NCI-H510A treated with DMSO at 0.1 percent for 48 hours (cell line): Measurements from ENCODE around the gene TNFRSF25.
A peak's percentile ranks its signal among the peaks of the same experiment; 100 is the strongest.
"Not testable (repeated sequence)": the region's sequence is repeated elsewhere in the genome, so short reads cannot be mapped to it uniquely, and the experiment has no call there.

ENCODE experiments used
- DNase-seq: peaks from one replicate; lab custom pipeline; 2025; lab: John Stamatoyannopoulos, UW

The TNFRSF25 gene

GRCh38 chr1:6502000-6502891 lies 36.3 kb upstream of the TNFRSF25 start:
- no peak for DNase-seq

DNA sequence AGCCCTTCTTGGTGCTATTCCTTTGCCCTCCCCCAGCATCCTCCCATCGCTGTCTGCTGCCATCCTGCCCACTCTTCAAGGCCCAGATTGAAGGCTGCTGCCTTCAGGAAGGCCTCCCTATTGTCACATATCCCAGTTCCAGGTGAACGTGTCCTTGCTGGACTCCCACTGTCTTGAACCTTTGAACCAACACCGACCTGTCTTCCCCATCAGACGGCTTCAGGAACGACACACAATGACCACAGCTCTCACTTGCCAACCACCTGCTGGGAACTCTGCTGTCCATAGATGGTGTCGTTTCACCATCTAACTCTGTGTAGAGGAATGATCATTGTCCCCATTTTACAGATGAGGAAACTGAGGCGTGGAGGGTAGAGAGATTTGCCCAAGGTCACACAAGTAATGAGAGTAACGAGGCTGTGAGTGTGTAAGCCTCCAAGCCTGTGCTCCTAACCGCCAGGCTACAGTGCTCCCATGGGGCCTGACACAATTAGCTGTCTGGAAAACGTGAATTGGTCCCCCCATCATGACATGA lies 35.4 kb upstream of the TNFRSF25 start:
- no peak for DNase-seq

DNA sequence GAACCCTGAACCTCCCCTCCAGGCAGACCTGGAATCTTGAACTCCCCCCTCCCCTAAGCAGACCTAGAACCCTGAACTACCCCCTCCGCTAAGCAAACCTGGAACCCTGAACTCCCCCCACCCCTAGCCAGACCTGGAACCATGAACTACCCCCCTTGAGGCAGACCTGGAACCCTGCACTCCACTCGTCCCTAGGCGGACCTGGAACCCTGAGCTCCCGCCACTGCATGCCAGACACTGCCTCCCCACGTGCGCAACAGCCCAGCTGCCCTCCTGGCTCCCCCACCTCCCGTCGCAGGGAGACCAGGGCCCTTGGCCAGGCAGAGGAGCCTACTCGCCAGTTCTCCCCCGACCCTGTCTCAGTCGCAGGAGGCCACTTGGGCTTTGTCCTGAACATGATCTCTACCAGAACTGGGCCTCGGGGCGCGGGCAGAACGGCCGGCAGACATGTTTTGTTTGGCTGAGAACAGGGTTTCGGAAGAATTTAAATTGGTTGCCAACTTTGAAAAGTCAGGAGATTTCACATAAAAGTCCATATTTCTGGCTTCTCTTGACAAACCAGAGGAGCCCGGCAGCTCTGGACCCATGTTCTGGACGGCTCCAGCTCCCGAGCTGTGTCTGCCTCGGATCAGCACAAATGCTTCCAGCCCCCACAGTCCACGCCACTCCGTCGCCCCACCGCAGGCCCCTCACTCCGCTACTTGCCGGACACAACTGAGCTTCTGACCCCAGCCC lies 34.7 kb upstream of the TNFRSF25 start:
- no peak for DNase-seq

DNA sequence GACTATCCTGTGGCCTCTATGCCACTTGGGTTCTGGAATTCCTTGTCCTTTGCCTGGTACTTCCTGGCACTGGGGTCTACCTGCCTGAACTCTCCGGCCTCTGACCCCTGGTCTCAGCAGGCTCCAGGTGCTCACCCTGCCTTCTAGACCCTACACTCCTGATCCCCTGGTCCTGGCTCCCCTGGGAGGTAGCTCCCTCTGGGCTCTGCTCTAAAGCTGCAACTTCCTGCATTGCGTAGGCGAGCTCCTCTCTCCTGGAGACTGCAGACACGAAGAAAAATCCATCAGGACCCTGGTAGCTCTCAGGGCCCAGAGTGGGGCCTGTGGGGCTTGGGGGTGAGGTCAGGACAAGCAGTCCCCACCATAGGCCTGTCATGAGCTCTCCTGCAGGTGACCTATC lies 33.3 kb upstream of the TNFRSF25 start:
- DNase-seq = no peak

DNA sequence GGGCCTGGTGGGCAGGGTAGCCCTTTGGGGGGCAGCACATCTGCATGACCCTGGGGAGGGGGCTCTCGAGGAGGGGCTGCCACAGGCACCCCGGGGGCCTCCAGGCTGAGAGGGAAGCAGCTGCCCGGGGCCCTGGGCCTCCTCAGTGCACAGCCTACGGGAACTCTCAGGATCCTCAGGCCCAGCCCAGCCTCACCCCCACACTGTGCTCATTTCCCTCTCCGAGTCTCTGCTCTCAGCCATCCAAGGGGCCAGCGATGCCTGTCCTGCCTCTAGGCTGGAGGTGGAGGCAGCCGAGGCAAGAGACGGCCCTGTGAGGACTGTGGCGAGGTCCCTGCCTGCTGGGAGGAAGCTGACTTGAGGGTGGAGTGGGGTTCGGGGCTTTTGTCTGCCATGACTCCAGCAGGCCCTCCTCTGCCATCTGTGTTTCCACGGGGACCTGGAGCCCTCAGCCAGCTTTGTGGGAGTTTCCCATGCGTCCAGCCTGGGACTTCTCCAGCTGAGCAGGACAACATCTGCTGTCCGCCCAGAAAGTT lies 32.7 kb upstream of the TNFRSF25 start:
- DNase-seq = no peak

GRCh38 chr1:6497867-6498575 lies 32.0 kb upstream of the TNFRSF25 start:
- no peak for DNase-seq

DNA sequence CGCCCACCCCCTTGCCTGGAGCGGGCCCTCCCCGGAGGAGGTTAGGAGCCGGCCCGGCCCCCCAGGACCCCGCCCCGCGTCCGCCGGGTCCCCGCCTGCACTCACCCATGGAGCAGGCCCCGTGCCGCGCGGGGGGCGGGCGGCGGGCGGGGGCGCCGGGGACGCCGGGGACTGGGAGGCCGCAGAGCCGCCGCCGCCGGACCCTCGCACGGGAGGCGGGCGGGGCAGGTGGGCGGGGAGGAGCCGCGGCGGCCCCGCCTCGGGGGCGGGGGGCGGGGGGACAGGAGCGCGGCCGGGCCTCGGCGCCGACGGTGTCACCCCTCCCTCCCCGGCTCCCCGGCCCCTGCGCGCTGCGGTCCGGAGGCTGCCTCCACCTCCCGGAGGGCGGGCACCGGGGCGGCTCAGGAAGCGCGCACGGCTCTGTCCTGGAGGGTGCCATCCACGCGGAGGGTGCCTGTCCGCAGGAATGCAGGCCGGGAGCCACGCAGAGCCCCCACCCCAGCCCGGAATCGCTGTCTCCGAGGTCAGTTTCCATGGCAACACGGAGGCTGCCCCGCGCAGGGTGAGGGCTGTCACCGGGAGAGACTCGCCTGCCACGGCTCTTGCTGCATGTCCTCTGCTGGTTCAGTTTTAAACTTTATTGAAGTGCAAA lies 31.4 kb upstream of the TNFRSF25 start:
- peak; percentile 80 for DNase-seq

DNA sequence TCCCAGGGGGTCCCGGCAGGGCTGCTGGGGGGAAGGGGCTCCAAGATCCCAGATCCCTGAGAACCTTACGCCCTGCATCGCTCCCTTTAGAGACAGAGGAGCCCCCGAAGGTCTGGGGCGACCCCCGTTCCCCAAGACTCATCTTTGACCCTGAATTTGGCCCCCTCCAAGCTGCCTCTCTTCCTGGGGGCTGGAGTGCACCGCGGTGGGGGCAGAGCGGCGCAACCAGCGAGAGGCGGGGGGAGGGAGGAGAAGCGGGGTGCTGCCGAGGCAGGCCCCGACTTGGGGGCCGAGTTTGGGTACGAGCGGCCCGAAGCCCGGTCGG lies 30.9 kb upstream of the TNFRSF25 start:
- no peak for DNase-seq

DNA sequence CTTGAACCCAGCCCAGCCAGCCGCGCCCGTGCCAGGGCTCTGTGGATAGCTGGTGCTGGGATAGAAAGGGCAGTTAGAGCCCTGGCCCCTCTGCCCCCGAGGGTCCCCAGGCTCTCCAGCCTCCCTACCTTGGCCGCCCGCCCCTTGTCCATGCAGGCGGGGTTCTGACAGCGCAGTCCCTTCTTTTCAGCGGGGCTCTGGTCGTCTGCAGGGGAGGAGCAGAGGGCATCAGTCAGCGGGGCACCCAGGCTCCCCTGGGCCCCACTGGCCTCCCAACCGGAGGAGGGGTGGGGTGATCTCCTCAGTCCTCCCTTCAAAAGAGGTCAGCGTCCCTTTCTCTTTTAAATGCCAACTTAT lies 30.4 kb upstream of the TNFRSF25 start:
- DNase-seq = no peak

DNA sequence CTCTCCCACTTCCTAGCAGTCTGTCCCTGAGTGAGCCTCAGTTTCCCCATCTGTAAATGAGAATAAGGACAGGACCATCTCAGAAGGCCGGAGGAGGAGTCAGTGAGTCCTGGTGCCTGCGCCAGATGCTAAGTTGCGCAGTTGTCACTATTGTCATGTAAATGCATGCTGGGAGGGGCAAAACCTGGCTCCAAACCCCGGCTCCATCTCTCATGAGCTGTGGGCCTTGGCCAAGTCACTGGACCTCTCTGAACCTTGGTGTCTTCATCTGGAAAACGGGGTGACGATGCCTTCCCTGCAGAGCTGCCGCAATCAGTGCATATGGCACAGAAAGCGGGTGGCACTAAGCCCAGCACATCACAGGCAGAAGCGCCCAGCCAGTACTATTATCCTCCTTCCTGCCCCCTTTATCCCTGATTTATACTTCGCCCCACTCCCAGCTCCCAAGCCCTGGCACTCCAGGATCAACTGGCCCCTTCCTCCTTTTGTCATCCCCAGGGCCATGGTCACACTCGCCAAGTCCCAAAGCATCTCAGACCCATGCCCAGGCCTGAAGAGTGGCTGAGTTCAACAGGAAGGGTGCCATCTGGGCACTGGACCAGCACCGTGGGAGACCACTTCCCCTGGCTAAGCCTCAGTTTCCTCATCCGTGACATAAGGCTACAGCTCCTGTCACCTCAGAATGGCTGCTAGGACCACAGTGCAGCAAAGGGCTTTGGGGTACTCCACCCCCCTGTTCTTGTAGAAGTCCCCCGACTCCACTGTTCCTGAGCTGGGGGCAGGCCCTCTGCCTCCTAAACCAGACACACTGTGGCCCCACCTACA lies 29.8 kb upstream of the TNFRSF25 start:
- DNase-seq = no peak

DNA sequence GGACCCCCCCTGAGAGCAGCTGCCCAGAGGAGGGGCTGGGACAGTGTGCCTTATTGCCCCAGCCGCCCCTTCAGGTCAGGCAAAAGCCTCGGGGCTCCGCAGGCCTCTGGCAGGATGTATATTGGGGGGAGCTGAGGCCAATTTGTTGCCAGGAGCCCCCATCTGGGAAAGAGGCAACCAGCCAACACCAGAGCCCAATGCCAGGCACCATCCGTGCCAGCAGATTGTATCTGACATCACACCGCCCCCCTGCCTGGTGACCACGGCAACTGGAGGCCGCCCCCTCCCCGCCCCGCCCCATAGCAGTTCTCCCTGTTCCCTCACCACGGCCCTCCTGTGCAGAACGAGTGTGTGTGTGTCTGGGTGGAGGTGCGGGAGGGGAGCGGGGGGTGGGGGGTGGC lies 29.1 kb upstream of the TNFRSF25 start:
- DNase-seq = no peak

DNA sequence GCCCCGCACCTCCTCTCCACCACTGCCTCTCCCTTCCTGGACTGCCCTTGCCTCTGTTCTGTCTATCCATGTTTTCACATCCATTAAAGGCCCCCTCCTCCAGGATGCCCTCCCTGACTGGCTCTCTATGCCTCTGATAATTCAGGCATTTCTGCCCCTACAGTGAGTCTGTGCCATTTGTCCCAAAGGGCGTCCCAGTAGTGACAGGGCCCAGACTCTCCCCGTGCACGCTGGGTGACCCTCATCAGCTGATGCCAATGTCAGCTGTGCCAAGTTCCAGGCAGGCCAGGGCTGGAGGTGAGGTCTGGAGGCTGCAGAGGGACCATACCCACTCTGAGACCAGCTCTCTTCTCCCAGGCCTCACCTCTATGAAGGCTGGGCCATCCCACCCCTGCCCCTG lies 28.7 kb upstream of the TNFRSF25 start:
- no peak for DNase-seq

GRCh38 chr1:6493834-6494223 lies 27.9 kb upstream of the TNFRSF25 start:
- DNase-seq = not testable (repeated sequence)

DNA sequence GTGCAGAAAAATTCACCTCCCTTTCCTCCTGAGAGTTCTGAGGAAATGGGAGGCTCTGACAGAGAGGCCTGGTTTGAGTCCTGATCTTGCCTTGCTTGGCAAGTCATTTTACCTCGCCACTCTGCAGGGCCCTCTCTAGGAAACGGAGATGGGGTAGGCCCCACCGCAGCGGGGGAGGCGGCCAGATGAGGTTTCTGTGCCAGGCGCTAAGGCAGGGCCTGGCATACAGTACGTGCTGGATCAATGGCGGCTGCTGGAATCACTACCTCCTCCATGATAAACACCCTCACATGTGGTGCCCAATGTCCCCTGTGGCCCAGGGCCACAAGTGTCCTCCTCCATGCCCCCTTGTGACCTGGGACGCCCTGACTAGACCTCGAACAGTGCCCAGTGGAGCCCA lies 26.0 kb upstream of the TNFRSF25 start:
- no peak for DNase-seq

- DNase-seq = no peak
Observed at GRCh38 chr1:6491480-6491962, 25.5 kb upstream of the TNFRSF25 start, which contains the start of gene PLEKHG5. TSS of gene PLEKHG5 (minus strand) at chr1:6491667. CDS start at chr1:6477571, 14,096 bp downstream.

- DNase-seq = no peak
Observed at GRCh38 chr1:6491081-6491449, 25.1 kb upstream of the TNFRSF25 start.

DNA sequence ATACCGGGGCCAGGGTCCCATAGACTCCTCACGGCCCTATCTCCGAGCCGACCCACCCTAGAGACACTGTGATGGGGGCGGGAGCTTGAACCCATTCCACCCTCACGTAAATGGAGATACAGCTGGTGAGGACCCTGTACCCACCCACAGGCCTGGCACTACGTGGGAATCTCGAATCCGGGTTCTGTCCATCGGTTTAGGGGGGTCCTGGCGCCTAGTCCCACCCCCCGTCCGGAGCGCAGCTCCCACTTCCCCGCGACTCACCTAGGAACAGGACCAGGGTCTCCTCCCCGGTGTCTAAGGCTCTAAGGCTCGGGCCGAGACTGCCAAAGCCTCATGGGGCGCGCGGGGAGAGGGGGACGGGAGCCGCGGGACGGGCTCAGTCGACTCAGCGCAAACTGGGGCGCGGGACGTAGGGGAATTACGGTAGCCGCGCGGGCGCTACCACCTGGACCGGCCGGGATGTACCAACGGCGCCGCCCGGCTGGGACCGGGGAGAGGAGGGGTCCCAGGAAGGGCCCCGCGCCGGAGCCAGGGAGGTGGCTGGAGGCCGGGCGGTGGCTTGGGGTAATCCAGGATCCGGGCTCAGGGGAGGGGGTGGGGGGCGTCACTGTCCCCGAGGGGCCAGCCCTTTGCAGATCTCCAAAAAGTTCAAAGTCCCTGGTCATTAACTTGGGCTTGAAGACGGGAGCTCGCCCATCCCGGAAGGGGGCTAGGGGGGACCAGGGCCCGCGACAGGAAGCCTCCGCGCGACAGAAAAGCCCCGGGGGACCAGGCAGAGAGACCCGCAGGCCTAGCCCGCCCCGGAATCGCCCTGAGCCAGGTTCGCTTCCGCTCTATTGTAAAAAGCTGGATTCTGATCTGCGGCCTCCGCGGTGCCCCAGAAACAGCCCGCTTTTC lies 24.5 kb upstream of the TNFRSF25 start:
- DNase-seq = peak; percentile 76

- DNase-seq = peak; percentile 96
Observed at GRCh38 chr1:6489799-6490180, 23.8 kb upstream of the TNFRSF25 start.

DNA sequence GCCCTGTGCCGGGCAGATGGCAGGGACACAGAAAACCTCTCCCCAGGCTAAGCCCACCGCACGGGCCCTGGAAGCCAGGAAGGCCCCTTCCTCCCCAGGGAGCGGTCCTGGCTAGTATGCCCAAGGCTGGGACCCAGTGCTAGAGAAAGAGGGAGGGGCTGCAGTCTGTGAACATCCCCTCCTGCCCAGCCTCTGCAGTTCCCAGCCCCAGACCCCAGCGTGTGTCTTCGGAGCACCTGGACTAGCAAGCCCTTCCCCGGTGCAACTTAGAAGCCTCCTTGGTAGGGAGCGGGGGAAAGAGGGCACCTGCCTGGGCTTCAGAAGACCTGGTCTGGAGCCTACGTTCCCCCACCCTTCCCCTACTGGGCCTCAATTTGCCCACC lies 23.4 kb upstream of the TNFRSF25 start:
- no peak for DNase-seq
